ENCODE data around the gene RNASE13.
"Not testable (repeated sequence)": the region's sequence is repeated elsewhere in the genome, so short reads cannot be mapped to it uniquely, and the experiment has no call there.

RNASE13 gene

DNA sequence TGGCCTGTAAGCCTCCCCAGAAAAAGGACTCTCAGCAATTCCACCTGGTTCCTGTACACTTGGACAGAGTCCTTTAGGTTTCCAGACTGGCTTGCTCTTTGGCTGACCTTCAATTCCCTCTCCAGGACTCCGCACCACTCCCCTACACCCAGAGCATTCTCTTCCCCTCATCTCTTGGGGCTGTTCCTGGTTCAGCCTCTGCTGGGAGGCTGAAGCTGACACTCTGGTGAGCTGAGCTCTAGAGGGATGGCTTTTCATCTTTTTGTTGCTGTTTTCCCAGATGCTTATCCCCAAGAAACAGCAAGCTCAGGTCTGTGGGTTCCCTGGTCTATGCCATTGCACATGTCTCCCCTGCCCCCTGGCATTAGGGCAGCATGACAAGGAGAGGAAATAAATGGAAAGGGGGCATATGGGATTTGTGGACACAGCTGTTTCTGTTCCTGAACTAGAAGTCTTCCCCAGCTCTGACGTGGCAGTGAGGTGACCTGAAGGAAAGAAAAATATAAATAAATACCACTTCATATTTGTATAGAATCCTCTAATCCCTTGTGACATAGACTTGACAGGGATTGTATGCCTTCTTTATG lies 8.9 kb upstream of the RNASE13 start:
- H3K9me3 ChIP-seq, result no peaks in the 10 kb centered on the region
- H3K36me3 ChIP-seq, result no peaks in the 10 kb centered on the region
- peaks cover 37% of the 10 kb centered on the region for H3K27me3 ChIP-seq
- no peak overlapping the region for H3K27ac ChIP-seq
- H3K4me1 ChIP-seq (ENCODE audit: control insufficient read depth in 1 of 2, insufficient read depth in 1 of 2, low read depth in 1 of 2, low read length in 1 of 2), result no peaks in the 10 kb centered on the region
- TF ChIP-seq, protein P1, sequence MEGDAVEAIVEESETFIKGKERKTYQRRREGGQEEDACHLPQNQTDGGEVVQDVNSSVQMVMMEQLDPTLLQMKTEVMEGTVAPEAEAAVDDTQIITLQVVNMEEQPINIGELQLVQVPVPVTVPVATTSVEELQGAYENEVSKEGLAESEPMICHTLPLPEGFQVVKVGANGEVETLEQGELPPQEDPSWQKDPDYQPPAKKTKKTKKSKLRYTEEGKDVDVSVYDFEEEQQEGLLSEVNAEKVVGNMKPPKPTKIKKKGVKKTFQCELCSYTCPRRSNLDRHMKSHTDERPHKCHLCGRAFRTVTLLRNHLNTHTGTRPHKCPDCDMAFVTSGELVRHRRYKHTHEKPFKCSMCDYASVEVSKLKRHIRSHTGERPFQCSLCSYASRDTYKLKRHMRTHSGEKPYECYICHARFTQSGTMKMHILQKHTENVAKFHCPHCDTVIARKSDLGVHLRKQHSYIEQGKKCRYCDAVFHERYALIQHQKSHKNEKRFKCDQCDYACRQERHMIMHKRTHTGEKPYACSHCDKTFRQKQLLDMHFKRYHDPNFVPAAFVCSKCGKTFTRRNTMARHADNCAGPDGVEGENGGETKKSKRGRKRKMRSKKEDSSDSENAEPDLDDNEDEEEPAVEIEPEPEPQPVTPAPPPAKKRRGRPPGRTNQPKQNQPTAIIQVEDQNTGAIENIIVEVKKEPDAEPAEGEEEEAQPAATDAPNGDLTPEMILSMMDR (IDR thresholded peaks at IDR 0.05), result no peak
- no peak overlapping the region for H3K4me3 ChIP-seq (ENCODE audit: low read depth in 1 of 2, low read length in 1 of 2)

GRCh38 chr14:21042918-21043317 lies 8.3 kb upstream of the RNASE13 start:
- Histone ChIP-seq H3K9me3 (no peaks in the 10 kb centered on the region), H3K4me3 (ENCODE audit: low read depth in 1 of 2, low read length in 1 of 2) (no peak overlapping the region), H3K4me1 (ENCODE audit: control insufficient read depth in 1 of 2, insufficient read depth in 1 of 2, low read depth in 1 of 2, low read length in 1 of 2) (no peaks in the 10 kb centered on the region), H3K27me3 (peaks cover 37% of the 10 kb centered on the region), H3K36me3 (no peaks in the 10 kb centered on the region), H3K27ac (no peak overlapping the region)
- TF ChIP-seq, protein P1 (IDR thresholded peaks at IDR 0.05), result no peak

DNA sequence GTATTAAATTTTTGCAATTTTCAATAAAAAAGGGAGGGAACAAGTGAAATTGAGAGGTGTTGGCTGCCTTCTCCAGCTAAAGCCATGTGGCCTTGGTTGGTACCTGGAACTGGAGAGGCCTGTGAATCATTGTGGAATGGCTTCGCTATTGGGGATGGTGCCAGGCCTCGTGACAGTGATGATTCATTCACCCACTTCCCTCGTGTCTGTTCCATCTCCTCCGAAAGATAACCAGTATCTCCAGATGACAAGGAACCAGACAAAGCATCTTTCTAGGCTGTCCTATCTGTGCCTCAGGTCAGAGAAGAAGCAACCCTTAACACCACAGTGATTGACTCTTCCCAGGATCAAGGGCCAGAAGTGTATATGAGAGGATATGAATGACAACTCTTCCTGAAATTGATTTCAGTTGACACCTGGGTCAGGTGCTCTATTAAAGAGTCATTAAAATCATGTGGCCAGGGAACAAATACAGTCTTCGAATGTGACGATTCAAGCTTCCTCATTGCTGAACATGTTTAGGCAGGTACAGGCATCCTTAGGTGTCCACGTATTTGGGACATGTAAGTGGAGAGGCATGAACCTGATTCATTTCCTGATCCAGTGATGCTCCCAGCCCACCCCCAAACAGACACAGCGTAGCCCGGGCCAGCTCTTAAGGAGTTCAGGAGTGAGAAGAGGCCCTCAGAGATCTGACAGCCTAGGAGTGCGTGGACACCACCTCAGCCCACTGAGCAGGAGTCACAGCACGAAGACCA lies 7.2 kb upstream of the RNASE13 start, which contains the start of gene RNASE7:
TSS of gene RNASE7 (plus strand) at position 687 of the 758 bp plus-strand sequence. CDS start 631 bp downstream, outside the sequence.
- no peaks in the 10 kb centered on the region for H3K4me1 ChIP-seq (ENCODE audit: control insufficient read depth in 1 of 2, insufficient read depth in 1 of 2, low read depth in 1 of 2, low read length in 1 of 2)
- no peak within 1 kb of the TSS for H3K4me3 ChIP-seq (ENCODE audit: low read depth in 1 of 2, low read length in 1 of 2)

DNA sequence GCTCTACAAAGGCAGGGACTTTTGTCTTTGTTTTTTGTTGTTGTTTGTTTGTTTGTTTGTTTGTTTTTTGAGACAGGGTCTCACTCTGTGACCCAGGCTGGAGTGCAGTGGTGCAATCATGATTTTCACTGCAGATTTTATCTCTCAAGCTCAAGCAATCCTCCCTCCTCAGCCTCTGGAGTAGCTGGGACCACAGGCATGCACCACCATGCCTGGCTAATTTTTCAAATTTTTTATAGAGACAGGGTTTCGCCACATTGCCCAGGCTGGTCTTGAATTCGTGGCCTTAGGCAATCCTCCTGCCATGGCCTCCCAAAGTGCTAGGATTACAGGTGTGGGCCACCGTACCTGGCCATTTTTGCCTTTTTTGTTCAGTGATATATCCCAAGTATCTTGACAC lies 6.3 kb upstream of the RNASE13 start:
- H3K9me3 ChIP-seq; H3K4me1 ChIP-seq (ENCODE audit: control insufficient read depth in 1 of 2, insufficient read depth in 1 of 2, low read depth in 1 of 2, low read length in 1 of 2); H3K27ac ChIP-seq: not testable (repeated sequence)

More for the DNA sequence above, 7.2 kb upstream of the RNASE13 start, which contains the start of gene RNASE7:
- TF ChIP-seq, protein P1 (IDR thresholded peaks at IDR 0.05), result no peak
- H3K9me3 ChIP-seq, result no peaks in the 10 kb centered on the region
- peaks cover 37% of the 10 kb centered on the region for H3K27me3 ChIP-seq
- no peak within 1 kb of the TSS for H3K27ac ChIP-seq
- H3K36me3 ChIP-seq, result no peaks in the 10 kb centered on the region

GRCh38 chr14:21040370-21040925 lies 5.8 kb upstream of the RNASE13 start:
- H3K27ac ChIP-seq, result no peak overlapping the region
- peaks cover 37% of the 10 kb centered on the region for H3K27me3 ChIP-seq
- no peaks in the 10 kb centered on the region for H3K36me3 ChIP-seq
- no peak overlapping the region for H3K4me3 ChIP-seq (ENCODE audit: low read depth in 1 of 2, low read length in 1 of 2)
- no peaks in the 10 kb centered on the region for H3K4me1 ChIP-seq (ENCODE audit: control insufficient read depth in 1 of 2, insufficient read depth in 1 of 2, low read depth in 1 of 2, low read length in 1 of 2)
- TF ChIP-seq, protein P1 (IDR thresholded peaks at IDR 0.05), result no peak
- no peaks in the 10 kb centered on the region for H3K9me3 ChIP-seq

More for the DNA sequence above, 6.3 kb upstream of the RNASE13 start:
- H3K27me3 ChIP-seq, result peaks cover 37% of the 10 kb centered on the region
- not testable (repeated sequence) for H3K36me3 ChIP-seq; H3K4me3 ChIP-seq (ENCODE audit: low read depth in 1 of 2, low read length in 1 of 2)
